Measurements from ENCODE around the gene FKBP1B.
"Not testable (repeated sequence)": the region's sequence is repeated elsewhere in the genome, so short reads cannot be mapped to it uniquely, and the experiment has no call there.

The FKBP1B gene

DNA sequence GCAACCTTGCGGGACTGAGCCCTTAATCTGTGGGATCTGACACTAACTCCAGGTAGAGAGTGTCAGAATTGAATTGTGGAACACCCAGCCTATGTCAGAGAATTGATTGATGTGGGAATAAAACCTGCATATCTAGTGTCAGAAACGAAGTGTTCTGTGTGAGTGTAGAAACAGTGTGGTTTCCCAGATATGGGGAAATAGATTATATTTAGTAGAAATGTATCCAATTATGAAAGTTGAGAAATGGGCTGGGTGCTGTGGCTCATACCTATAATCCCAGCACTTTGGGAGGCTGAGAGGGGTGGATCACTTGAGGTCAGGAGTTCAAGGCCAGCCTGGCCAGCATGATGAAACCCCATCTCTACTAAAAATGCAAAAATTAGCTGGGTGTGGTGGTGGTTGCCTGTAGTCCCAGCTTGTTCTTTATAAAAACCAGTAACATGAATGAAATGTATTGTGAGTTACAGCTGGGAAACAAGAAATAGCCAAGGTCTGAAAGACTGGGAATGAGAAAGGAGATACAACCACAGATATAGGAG lies 39.3 kb downstream of the FKBP1B start:
- DNase-seq (ENCODE audit: insufficient read length, low spot score) (no peak), FAIRE-seq (no peak)
- TF ChIP-seq, protein P1, sequence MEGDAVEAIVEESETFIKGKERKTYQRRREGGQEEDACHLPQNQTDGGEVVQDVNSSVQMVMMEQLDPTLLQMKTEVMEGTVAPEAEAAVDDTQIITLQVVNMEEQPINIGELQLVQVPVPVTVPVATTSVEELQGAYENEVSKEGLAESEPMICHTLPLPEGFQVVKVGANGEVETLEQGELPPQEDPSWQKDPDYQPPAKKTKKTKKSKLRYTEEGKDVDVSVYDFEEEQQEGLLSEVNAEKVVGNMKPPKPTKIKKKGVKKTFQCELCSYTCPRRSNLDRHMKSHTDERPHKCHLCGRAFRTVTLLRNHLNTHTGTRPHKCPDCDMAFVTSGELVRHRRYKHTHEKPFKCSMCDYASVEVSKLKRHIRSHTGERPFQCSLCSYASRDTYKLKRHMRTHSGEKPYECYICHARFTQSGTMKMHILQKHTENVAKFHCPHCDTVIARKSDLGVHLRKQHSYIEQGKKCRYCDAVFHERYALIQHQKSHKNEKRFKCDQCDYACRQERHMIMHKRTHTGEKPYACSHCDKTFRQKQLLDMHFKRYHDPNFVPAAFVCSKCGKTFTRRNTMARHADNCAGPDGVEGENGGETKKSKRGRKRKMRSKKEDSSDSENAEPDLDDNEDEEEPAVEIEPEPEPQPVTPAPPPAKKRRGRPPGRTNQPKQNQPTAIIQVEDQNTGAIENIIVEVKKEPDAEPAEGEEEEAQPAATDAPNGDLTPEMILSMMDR (IDR thresholded peaks at IDR 0.05; ENCODE audit: insufficient read depth, missing control alignments): no peak

DNA sequence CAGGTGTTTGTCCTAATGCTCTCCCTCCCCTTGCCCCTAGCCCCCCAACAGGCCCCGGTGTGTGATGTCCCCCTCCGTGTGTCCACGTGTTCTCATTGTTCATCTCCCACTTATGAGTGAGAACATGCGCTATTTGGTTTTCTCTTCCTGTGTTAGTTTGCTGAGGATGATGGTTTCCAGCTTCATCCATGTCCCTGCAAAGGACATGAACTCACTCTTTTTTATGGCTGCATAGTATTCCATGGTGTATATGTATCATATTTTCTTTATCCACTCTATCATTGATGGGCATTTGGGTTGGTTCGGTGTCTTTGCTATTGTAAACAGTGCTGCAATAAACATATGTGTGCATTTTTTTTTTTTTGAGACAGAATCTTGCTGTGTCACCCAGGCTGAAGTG lies 43.7 kb downstream of the FKBP1B start:
- not testable (repeated sequence) for DNase-seq (ENCODE audit: insufficient read length, low spot score); FAIRE-seq

DNA sequence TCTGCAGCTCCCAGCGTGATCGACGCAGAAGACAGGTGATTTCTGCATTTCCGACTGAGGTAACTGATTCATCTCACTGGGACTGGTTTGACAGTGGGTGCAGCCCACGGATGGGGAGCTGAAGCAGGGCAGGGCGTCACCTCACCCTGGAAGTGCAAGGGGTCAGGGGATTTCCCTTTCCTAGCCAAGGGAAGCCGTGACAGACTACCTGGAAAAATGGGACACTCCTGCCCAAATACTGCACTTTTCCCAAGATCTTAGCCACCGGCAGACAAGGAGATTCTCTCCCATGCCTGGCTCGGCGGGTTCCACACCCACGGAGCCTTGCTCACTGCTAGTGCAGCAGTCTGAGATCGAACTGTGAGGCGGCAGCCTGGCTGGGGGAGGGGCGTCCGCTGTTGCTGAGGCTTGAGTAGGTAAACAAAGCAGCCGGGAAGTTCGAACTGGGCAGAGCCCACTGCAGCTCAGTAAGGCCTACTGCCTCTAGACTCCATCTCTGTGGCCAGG lies 45.7 kb downstream of the FKBP1B start:
- not testable (repeated sequence) for FAIRE-seq; DNase-seq (ENCODE audit: insufficient read length, low spot score)

DNA sequence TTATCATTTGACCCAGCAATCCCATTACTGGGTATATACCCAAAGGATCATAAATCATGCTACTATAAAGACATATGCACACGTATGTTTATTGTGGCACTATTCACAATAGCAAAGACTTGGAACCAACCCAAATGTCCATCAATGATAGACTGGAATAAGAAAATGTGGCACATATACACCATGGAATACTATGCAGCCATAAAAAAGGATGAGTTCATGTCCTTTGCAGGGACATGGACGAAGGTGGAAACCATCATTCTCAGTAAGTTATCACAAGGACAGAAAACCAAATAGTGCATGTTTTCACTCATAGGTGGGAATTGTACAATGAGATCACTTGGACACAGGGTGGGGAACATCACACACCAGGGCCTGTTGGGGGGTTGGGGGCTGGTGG lies 51.2 kb downstream of the FKBP1B start:
- not testable (repeated sequence) for FAIRE-seq; DNase-seq (ENCODE audit: insufficient read length, low spot score)

DNA sequence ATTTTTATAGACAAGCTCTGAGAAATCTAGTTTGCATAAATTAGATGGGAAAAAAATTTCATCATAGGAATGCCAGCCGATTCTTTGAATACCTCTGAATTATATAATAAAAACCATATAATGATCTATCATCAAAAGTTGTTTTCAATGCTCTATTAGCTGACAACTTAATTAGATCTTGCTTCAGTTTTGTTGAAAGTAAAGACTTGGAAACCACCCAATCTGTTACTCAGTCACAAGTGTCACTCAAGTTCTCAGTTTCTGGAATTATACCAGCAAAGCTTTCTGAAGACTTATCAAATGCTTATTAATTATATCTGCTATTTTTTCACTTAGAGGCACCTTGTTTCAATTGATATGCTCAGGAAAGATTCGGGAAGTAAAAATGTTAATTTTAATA lies 52.5 kb downstream of the FKBP1B start:
- no peak for DNase-seq (ENCODE audit: insufficient read length, low spot score)
- TF ChIP-seq, protein P1 (IDR thresholded peaks at IDR 0.05; ENCODE audit: insufficient read depth, missing control alignments): no peak
- no peak for FAIRE-seq

DNA sequence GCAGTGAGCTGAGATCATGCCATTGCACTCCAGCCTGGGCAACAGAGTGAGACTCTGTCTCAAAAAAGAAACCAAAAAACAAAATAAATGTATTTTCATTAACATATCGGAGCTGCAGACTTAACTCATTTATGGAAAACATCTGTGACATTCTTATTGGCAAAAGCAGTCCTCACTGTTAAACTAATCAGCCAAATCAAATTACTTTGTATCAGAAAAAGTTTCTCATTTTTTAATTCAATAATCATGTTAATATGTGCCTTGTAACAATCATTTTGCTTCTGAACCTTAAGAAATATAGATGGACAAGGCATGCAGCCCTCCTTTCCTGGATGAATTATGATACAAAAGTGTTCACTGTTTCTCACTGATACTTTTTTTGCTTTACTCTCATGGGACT lies 53.1 kb downstream of the FKBP1B start:
- DNase-seq (ENCODE audit: insufficient read length, low spot score): no peak
- TF ChIP-seq, protein P1 (IDR thresholded peaks at IDR 0.05; ENCODE audit: insufficient read depth, missing control alignments): no peak
- no peak for FAIRE-seq

DNA sequence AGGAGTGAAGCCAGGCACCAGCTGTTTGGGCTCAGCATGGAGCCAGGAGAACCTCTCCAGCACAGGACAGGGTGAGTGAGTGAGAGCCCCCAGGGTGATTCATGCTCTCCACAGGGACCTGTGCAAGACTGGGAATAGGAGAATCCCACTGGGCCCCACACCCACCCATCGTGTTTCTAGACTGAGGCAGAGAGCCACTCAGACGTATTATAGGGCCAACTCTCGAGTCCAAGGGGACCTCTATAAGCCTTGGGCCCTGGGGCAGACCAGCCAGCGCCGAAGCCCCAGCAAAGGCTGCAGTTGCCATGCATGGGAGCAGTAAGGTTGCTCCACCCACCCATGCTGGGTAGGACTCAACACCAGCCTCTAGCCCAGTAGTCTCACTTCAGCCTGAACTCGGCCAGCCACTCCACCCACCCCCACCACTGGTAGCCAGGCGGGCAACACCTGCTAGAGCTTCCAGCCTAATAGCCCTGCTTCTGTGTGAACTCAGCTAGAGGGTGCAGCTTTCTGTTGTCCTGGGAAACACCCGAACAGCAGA lies 54.6 kb downstream of the FKBP1B start:
- TF ChIP-seq, protein P1 (IDR thresholded peaks at IDR 0.05; ENCODE audit: insufficient read depth, missing control alignments): no peak
- DNase-seq (ENCODE audit: insufficient read length, low spot score) (no peak), FAIRE-seq (no peak)

DNA sequence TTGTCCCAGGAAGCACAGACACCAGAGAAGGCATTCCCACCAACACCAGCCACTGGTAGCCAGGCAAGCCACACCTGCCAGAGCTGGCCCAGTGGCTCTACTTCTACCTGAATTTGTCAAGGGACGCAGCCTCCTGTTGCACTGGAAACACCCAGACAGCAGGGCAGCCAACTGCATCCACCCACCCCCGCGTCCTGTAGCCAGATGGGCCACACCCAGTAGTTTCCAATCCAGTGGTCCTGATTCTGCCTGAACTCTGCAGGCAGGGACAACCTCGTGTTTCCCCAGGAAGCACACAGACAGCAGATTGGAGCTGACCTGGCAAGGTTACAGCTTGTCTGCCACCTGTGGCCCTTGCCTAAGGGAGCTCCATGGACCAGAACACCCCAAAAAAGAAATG lies 55.4 kb downstream of the FKBP1B start:
- FAIRE-seq: no peak
- TF ChIP-seq, protein P1 (IDR thresholded peaks at IDR 0.05; ENCODE audit: insufficient read depth, missing control alignments): no peak
- DNase-seq (ENCODE audit: insufficient read length, low spot score): no peak

DNA sequence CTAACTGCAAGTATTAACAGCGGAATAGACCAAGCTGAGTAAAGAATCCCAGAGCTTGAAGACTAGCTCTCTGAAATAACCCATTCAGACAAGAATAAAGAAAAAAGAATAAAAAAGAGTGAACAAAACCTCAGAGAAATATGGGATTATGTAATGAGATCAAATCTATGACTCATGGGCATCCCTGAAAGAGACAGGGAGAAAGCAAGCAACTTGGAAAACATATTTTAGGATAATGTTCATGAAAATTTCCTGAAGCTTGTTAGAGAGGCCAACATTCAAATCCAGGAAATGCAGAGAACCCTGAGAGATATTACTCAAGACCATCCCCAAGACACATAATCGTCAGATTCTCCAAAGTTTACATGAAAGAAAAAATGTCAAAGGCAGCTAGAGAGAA lies 56.3 kb downstream of the FKBP1B start:
- TF ChIP-seq, protein P1 (IDR thresholded peaks at IDR 0.05; ENCODE audit: insufficient read depth, missing control alignments): no peak
- no peak for DNase-seq (ENCODE audit: insufficient read length, low spot score)
- FAIRE-seq: no peak
